Measurements from ENCODE around the gene ING5.

DNA sequence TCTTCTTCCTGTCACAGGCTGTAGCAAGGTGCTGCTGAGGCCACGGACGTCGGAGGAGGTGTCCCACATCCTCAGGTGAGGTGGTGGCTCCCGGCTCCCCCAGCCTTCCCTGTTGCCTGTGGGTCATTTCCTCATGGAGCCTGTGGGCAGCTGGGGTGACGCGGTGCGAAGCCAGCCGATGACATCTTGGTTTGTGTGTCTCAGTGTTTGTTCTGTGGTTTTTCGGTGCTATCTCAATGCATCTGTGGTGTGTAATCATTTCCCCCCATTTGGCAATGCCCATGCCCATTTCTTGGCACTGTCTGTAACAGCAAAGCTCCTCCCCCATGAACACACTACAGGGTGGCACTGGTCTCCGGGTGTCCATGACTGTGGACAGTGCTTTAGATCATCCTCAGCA, 39.2 kb downstream of the ING5 start:
- TF ChIP-seq, protein P1, sequence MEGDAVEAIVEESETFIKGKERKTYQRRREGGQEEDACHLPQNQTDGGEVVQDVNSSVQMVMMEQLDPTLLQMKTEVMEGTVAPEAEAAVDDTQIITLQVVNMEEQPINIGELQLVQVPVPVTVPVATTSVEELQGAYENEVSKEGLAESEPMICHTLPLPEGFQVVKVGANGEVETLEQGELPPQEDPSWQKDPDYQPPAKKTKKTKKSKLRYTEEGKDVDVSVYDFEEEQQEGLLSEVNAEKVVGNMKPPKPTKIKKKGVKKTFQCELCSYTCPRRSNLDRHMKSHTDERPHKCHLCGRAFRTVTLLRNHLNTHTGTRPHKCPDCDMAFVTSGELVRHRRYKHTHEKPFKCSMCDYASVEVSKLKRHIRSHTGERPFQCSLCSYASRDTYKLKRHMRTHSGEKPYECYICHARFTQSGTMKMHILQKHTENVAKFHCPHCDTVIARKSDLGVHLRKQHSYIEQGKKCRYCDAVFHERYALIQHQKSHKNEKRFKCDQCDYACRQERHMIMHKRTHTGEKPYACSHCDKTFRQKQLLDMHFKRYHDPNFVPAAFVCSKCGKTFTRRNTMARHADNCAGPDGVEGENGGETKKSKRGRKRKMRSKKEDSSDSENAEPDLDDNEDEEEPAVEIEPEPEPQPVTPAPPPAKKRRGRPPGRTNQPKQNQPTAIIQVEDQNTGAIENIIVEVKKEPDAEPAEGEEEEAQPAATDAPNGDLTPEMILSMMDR (IDR thresholded peaks at IDR 0.05): no peak
- no peak for TF ChIP-seq POLR2A (IDR thresholded peaks at IDR 0.05)
- peak in 1 of 2 donors; percentile 34 for TF ChIP-seq POLR2AphosphoS5 (IDR thresholded peaks at IDR 0.05)
